Measurements from ENCODE around the gene TANGO2.

Gene TANGO2

DNA sequence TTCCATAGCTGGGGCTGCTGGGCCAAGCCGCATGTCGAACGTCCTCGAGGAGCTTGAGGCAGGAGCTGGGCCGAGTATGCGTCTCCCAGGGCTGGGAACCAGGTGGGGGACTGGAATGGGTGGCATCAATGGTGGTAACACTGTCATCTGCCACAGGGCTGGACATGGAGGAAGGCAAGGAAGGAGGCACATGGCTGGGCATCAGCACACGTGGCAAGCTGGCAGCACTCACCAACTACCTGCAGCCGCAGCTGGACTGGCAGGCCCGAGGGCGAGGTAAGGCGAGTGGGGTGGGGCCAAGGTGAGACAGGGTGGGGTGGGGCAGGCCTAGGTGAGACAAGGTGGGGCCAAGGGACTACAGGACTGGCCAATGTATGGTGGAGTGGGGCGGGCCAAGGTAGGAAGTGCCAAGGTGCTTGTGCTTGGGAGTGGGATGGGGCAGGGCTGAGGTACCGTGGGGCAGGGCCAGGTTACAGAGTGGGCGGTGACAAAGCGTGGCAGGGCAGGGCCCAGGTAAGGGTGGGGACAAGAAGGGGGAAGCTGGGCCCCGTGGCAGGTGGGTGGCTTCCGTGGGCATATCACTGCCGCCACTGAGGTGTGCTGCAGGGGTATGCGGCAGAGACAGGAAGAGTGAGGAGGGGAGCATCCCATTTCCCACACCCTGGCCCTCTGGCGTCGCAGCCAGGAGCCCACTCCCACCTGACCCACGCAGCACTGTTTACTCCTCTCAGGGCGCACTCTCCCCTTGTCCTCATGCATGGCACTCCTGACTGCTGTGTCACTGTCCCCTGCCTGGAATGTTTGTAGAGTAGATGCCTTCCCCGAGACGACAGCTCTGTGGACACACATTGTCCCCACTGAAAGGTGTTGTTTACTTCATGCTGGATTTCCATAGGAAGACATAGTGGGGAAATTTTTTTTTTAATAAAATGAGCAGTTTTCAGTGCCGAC is 31.7 kb downstream of the TANGO2 start:
- no peak for DNase-seq

- no peak for DNase-seq
Measured at GRCh38 chr22:20053407-20054033, 32.6 kb downstream of the TANGO2 start.

GRCh38 chr22:20054034-20054427 is 33.1 kb downstream of the TANGO2 start:
- DNase-seq = no peak

DNA sequence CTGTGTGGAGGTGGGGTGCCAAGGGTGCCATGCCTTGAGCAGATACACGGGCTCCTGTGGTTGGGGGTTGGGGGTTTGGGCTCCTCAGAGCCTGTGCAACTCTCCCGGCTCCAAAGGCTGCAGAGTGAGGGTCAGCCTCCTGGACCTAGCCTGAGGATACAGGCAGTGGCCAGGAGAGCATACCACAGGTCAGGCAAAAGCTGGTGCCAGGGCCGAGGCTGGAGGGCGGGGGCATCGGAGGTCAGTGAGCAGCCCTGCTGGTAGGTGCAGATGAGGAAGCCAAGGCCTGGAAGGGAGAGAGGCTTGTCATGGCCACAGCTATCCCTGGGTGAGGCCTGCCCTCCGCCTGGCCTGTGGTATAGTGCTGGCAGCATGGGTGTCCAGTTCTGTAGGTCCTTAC is 33.6 kb downstream of the TANGO2 start:
- DNase-seq = no peak

GRCh38 chr22:20055144-20055543 is 34.2 kb downstream of the TANGO2 start:
- DNase-seq = no peak

DNA sequence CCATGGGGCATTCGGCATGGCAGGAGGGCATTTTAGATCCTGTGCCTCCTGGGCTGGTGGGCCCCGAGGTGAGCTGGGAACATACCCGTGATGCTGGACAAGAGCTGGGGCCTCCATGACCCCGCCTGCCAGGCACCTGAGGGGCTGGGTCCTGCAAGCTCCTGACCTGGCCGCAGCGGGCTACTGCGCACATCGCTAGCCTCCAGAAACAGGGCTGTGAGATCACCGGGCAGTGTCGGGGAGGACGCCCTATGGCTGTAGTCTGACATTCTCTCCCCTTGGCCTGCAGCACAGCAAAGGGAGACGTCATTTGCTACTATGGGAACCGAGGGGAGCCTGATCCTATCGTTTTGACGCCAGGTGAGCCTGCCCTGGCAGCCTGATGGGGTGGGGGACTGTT is 34.7 kb downstream of the TANGO2 start:
- no peak for DNase-seq

DNA sequence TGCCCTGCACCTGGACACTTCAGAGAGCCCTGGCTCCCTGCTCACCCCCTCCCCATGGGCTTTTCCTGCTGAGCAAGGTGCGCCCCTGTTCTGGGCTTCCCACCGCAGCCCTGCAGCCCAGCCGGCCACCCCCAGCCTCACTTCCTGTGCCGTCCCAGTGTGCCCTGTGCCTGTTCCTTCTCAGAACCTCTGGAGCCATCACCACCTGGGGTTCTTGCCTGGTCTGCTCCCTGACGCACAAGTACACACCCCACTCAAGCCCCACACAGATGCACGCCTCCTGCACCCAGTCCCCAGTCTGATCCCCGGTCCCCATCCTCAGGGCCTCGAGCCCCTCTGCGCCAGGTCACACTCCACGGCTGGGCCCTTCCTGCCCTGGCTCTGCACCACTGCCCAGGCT is 35.3 kb downstream of the TANGO2 start:
- DNase-seq = no peak

DNA sequence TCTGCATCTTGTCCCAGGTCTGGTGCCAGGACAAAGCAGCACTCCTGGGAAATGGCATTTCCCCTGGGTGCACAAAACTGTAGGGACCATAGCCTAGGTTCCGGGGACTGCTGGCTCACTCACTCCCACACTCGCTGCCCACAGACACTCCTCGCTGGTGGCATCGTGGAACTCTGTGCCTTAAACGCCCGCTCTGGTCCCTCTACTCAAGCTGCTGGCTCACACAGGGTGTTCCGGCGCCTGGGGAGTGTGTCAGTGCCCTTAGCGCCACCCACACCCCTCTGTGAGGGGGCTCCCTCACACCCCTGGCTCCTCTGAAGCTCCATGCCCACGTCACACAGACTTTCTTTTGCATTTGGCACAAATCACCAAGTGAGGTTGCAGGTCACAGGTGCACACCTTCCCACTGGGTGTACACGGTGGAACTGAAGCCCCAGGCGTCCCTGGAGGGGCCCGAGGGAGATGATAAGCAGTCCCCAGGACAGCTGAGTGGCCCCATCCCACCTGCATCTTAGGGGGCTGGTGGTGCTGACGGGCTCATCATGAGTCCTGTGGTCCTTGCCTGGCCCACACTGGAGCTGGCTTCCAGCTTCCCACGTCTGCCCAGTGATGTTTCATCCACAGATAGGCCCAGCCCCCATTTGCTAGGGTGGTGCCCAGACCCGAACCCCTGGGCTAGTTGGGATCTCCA is 35.9 kb downstream of the TANGO2 start:
- no peak for DNase-seq

DNA sequence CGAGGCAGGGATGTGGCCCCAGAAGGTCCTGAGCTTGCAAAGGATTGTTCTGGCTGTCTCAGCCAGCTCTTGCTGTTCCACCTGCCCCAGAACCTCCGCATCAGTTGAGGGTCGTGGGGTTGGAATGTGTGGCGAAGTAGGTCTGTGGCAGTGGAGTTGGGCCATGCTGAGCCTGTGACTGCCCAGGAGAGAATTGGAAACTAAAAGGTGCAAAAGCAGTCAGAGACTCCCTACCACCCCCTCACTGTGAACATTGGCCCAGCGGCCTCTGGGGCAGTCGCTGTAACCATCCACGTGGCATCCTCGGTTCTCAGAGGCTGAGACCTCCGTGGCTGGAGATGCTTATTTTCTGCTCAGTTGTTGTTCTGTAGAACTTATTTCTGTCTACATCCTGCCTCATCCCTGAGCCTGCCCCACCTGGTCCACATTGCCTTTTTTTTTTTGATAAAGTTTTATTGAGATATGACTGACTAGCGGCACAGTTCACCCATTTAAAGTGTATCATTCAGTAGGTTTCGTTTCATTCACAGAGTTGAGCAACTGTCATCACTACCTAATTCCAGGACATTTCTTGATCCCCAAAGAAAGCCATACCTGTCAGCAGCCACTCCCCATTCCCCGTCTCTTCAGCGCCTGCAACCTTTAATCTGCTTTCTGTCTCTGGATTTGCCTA is 36.8 kb downstream of the TANGO2 start:
- DNase-seq = no peak

- no peak for DNase-seq
Measured at GRCh38 chr22:20058989-20059770, 38.3 kb downstream of the TANGO2 start.

- no peak for DNase-seq
Measured at GRCh38 chr22:20060700-20061480, 40.0 kb downstream of the TANGO2 start.

DNA sequence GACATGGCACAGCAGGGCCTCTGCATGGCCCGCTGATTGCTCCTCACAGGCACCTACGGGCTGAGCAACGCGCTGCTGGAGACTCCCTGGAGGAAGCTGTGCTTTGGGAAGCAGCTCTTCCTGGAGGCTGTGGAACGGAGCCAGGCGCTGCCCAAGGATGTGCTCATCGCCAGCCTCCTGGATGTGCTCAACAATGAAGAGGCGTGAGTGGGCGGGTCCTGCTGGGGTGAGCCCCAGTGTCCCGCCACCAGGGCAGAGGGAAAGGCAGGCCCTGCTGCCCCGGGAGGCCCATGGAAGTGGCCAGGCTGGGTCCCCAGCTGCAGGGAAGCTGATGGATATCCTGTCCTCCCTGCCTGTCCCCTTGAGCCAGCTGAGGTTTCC is 40.6 kb downstream of the TANGO2 start:
- DNase-seq = no peak

GRCh38 chr22:20062043-20062765 is 41.3 kb downstream of the TANGO2 start:
- DNase-seq = no peak

- DNase-seq = no peak
Measured at GRCh38 chr22:20062766-20063083, 41.8 kb downstream of the TANGO2 start.

DNA sequence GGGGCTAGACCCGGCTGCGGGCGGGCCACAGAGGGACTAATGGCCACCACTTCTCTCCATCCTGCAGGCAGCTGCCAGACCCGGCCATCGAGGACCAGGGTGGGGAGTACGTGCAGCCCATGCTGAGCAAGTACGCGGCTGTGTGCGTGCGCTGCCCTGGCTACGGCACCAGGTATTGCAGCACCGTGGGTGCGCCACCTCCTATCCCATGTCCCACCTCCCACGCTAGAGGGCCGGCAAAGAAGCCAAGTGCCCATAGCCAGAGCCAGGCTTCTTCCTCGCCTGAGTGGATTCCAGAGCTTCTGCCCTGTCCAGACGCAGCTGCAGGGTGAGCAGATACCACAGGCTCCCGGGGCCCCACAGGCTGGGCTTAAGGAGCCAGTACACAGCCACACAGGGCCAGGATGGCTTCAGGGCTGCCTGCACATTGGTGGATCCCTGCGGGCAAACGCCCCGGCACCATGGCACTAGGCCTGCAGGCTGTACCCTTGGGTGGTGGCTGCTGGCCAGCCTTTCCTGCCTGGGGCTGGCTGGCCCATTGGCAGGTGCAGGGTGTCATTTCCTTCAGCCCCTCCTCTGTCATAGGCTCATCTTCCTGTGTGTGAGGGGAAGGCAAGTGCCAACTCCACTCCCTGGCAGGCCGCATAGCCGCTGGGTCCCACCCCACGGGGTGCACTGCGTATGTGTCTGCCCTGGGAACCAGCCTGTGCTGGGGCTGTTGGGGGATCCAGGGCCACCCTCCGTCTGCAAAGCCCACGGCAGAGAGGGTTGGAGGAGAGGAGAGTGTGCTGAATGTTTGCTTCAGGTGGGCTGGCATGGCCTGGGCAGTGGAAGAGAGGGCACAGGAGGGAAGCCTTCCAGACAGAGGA is 42.6 kb downstream of the TANGO2 start:
- DNase-seq = no peak

DNA sequence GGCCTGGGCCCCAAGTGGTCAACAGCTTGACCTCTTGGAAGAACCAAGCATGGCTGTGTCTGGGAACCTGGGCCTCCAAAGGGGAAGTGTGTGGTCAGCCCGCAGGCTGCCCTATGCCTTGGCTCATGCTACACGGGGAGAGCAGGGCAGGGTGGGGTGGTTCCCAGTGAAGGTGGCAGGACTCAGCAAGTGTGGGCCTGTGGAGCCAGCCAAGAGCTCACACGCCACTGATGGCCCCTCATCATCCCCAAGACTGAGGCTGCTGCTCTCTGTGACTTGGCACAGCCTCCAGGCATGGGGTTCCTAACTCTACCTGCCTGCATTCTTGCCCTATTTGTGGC is 43.2 kb downstream of the TANGO2 start:
- DNase-seq = no peak

- no peak for DNase-seq
Measured at GRCh38 chr22:20064545-20065262, 43.8 kb downstream of the TANGO2 start.

DNA sequence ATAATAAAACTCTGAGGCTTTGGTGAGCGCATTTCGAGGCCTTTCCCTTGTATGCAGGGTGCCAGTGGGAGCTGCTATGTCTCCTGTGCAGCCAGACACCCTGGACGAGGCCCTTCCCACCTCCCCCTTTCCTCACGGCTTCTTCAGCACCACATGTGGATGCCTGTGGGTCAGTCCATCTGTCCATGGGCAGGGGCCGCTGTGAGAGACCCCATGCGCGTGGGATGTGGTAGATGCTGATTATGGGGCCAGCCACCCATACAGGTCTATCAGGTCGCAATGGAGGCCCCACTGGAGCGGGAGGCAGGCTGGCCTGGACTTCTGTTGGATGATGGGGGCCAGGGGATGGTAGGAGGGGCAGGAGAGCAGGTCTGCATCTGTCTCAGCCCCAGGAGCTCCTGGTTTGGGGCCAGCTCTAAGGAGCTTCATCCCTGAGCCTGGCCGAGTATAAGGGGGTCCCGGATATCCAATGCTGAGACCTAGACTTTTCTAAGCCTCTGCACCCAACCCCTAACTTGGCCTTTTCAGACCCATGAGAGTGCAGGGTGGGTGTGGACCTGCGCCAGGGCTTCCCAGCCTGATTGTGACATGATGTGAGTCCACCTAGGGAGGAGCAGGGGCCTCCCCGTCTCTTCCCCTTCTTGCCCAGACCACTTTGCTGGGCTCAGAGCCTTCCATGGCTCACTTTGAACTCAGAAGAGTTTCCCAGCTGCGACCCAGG is 45.1 kb downstream of the TANGO2 start:
- no peak for DNase-seq
